Astrocyte (in vitro differentiated cells and primary cell): Measurements from ENCODE around the gene CACNA1C.

ENCODE experiments used
- CTCF ChIP-seq: IDR thresholded peaks from 2 replicates; pipeline ENCODE4 v1.5.1; 2011; ENCODE audit warnings: low read depth, mild to moderate bottlenecking, inconsistent platforms, low read length, moderate library complexity; ENCODE audit not compliant: insufficient read depth
- EZH2 ChIP-seq: IDR thresholded peaks from 2 replicates; pipeline ENCODE4 v1.6.1; 2012; ENCODE audit warnings: mild to moderate bottlenecking, low read length, inconsistent platforms; ENCODE audit not compliant: insufficient read depth

GRCh38 chr12:2195085-2195484, 142.3 kb downstream of the CACNA1C start:
- TF ChIP-seq CTCF = no peak
- no peak for TF ChIP-seq EZH2
